Measurements from ENCODE around the gene DDAH1.

The DDAH1 gene

GRCh38 chr1:85323770-85324169 lies 141.2 kb downstream of the DDAH1 start:
- TF ChIP-seq EZH2phosphoT487 (IDR thresholded peaks at IDR 0.05; ENCODE audit: borderline replicate concordance, low read length) = no peak
- TF ChIP-seq CTCF (IDR thresholded peaks at IDR 0.05; ENCODE audit: low read depth, low read length, poor library complexity, severe bottlenecking) = no peak
- no peaks in the 10 kb centered on the region for H3F3A ChIP-seq (ENCODE audit: control insufficient read depth, insufficient read depth)
- H3K27me3 ChIP-seq (ENCODE audit: control insufficient read depth, low read length) = peaks cover 9% of the 10 kb centered on the region

GRCh38 chr1:85322655-85323054 lies 142.3 kb downstream of the DDAH1 start:
- no peak overlapping the region for H3K4me2 ChIP-seq (ENCODE audit: low read length)
- H3F3A ChIP-seq (ENCODE audit: control insufficient read depth, insufficient read depth) = no peaks in the 10 kb centered on the region
- H3K9me3 ChIP-seq (ENCODE audit: control insufficient read depth, insufficient read depth, low read length) = no peaks in the 10 kb centered on the region
- no peaks in the 10 kb centered on the region for H3K36me3 ChIP-seq (ENCODE audit: control insufficient read depth, low read length)
- H3K4me1 ChIP-seq (ENCODE audit: control insufficient read depth, low read length) = no peaks in the 10 kb centered on the region
- no peaks in the 10 kb centered on the region for H3K9me2 ChIP-seq (replicated peaks; ENCODE audit: control insufficient read depth, low read length)
- TF ChIP-seq CTCF (IDR thresholded peaks at IDR 0.05; ENCODE audit: low read depth, low read length, poor library complexity, severe bottlenecking) (no peak), EZH2phosphoT487 (IDR thresholded peaks at IDR 0.05; ENCODE audit: borderline replicate concordance, low read length) (no peak)
- no peak overlapping the region for H3K4me3 ChIP-seq (ENCODE audit: low read length)
- H3K27ac ChIP-seq (ENCODE audit: low read depth, low read length) = no peak overlapping the region
- peaks cover 9% of the 10 kb centered on the region for H3K27me3 ChIP-seq (ENCODE audit: control insufficient read depth, low read length)
- no peaks in the 10 kb centered on the region for H4K20me1 ChIP-seq (ENCODE audit: control insufficient read depth, insufficient read depth, low read depth, low read length)
- no peaks in the 10 kb centered on the region for H3K79me2 ChIP-seq (ENCODE audit: control insufficient read depth, low read length)

More at GRCh38 chr1:85323770-85324169, 141.2 kb downstream of the DDAH1 start:
- H3K27ac ChIP-seq (ENCODE audit: low read depth, low read length) = no peak overlapping the region
- no peaks in the 10 kb centered on the region for H3K9me3 ChIP-seq (ENCODE audit: control insufficient read depth, insufficient read depth, low read length)
- no peaks in the 10 kb centered on the region for H4K20me1 ChIP-seq (ENCODE audit: control insufficient read depth, insufficient read depth, low read depth, low read length)
- H3K79me2 ChIP-seq (ENCODE audit: control insufficient read depth, low read length) = no peaks in the 10 kb centered on the region
- no peaks in the 10 kb centered on the region for H3K36me3 ChIP-seq (ENCODE audit: control insufficient read depth, low read length)
- no peak overlapping the region for H3K4me2 ChIP-seq (ENCODE audit: low read length)
- no peaks in the 10 kb centered on the region for H3K4me1 ChIP-seq (ENCODE audit: control insufficient read depth, low read length)
- H3K9me2 ChIP-seq (replicated peaks; ENCODE audit: control insufficient read depth, low read length) = no peaks in the 10 kb centered on the region
- H3K4me3 ChIP-seq (ENCODE audit: low read length) = no peak overlapping the region

GRCh38 chr1:85321237-85321964 lies 143.6 kb downstream of the DDAH1 start:
- no peaks in the 10 kb centered on the region for H3K79me2 ChIP-seq (ENCODE audit: control insufficient read depth, low read length)
- no peaks in the 10 kb centered on the region for H3F3A ChIP-seq (ENCODE audit: control insufficient read depth, insufficient read depth)
- H3K27ac ChIP-seq (ENCODE audit: low read depth, low read length) = no peak overlapping the region
- H3K4me3 ChIP-seq (ENCODE audit: low read length) = no peak overlapping the region
- TF ChIP-seq CTCF (IDR thresholded peaks at IDR 0.05; ENCODE audit: low read depth, low read length, poor library complexity, severe bottlenecking) (no peak), EZH2phosphoT487 (IDR thresholded peaks at IDR 0.05; ENCODE audit: borderline replicate concordance, low read length) (no peak)
- no peaks in the 10 kb centered on the region for H3K9me2 ChIP-seq (replicated peaks; ENCODE audit: control insufficient read depth, low read length)
- H3K4me1 ChIP-seq (ENCODE audit: control insufficient read depth, low read length) = no peaks in the 10 kb centered on the region
- H3K27me3 ChIP-seq (ENCODE audit: control insufficient read depth, low read length) = peaks cover 9% of the 10 kb centered on the region
- H3K36me3 ChIP-seq (ENCODE audit: control insufficient read depth, low read length) = no peaks in the 10 kb centered on the region
- no peak overlapping the region for H3K4me2 ChIP-seq (ENCODE audit: low read length)
- no peaks in the 10 kb centered on the region for H4K20me1 ChIP-seq (ENCODE audit: control insufficient read depth, insufficient read depth, low read depth, low read length)
- H3K9me3 ChIP-seq (ENCODE audit: control insufficient read depth, insufficient read depth, low read length) = no peaks in the 10 kb centered on the region
